Thoracic aorta (tissue), 2 donors: Measurements from ENCODE around the gene FOXI3. TPM values are rescaled to one million over a fixed set of nuclear protein-coding genes. Genes with fewer than 3 reads are reported as not detected.
A peak's percentile ranks its signal among the peaks of the same experiment; 100 is the strongest.

Experiments used
- ATAC-seq: fragments of 150-250 bp; one replicate; pipeline ENCODE4 v1.8.0; 2017; ENCODE audit warnings: low read depth; ENCODE audit not compliant: insufficient number of reproducible peaks, low FRiP score
- DNase-seq: peaks from one replicate; pipeline ENCODE4 v3.0.0-alpha.2; 2020; ENCODE audit warnings: low spot score
- H3K27ac ChIP-seq, 2 donors: fragments of 200-600 bp; sonication (generic); 1 replicate in 1 of 2; 2 replicates in 1 of 2; pipeline ENCODE4 v1.5.1; 2016; ENCODE audit warnings: mild to moderate bottlenecking in 2 of 2, moderate library complexity in 2 of 2
- H3K27me3 ChIP-seq: fragments of 200-600 bp; sonication (generic); replicated peaks from 2 replicates; pipeline ENCODE4 v1.6.0; 2016; ENCODE audit warnings: mild to moderate bottlenecking; ENCODE audit not compliant: insufficient read depth
- H3K36me3 ChIP-seq: fragments of 200-600 bp; sonication (generic); one replicate; pipeline ENCODE4 v1.5.1; 2016
- H3K4me1 ChIP-seq, 2 donors: fragments of 200-600 bp; sonication (generic); 1 replicate in 1 of 2; 2 replicates in 1 of 2; pipeline versions ENCODE4 v1.5.1 to v1.6.0; 2016; ENCODE audit warnings: low read depth in 2 of 2, mild to moderate bottlenecking in 1 of 2; ENCODE audit not compliant: control insufficient read depth in 1 of 2
- H3K4me3 ChIP-seq: fragments of 200-600 bp; sonication (generic); 2 replicates; pipeline ENCODE4 v1.5.1; 2016; ENCODE audit warnings: mild to moderate bottlenecking
- H3K9me3 ChIP-seq: fragments of 200-600 bp; sonication (generic); 2 replicates; pipeline ENCODE4 v1.5.1; 2016
- CTCF ChIP-seq: fragments of 200-600 bp; sonication (generic); IDR thresholded peaks from one replicate; pipeline ENCODE4 v1.5.1; 2019; ENCODE audit warnings: antibody characterized with exemption
- total RNA-seq, 2 donors: library from RNA; depleted of rRNA; stranded (reverse); fragments of >200 nt; gene quantifications; one replicate each; pipeline versions ENCODE4 v1.1.0 to v1.2.3, GENCODE V29; 2016

Gene FOXI3
- total RNA-seq, 2 donors from 2014 or later: not detected

GRCh38 chr2:88450925-88451810, 1.3 kb downstream of the FOXI3 start:
- Histone ChIP-seq H3K9me3 (no peaks in the 10 kb centered on the region), H3K27ac (no peak overlapping the region), H3K27me3 (peaks cover 3% of the 10 kb centered on the region), H3K4me1 (no peaks in the 10 kb centered on the region), H3K36me3 (no peaks in the 10 kb centered on the region), H3K4me3 (peak overlapping the region; percentile 23)
- DNase-seq (no peak), ATAC-seq (no peak)
- no peak for TF ChIP-seq CTCF

DNA sequence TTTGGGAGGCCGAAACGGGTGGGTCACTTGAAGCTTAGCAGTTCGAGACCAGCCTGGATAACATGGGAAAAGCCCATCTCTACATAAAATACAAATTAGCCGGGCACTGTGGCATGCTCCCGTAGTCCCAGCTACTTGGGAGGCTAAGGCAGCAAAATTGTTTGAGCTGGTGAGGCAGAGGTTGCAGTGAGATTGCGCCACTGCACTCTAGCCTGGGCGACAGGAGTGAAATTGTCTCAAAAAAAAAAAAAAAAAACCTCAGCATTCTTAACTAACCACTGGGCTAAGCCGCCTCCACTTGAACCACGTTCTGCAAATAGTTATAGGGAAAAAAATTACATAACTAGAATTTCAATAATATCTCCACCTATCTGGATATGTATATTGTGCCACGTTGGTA, 2.3 kb downstream of the FOXI3 start:
- Histone ChIP-seq H3K27ac (no peak overlapping the region), H3K4me1 (no peaks in the 10 kb centered on the region), H3K27me3 (peaks cover 3% of the 10 kb centered on the region), H3K9me3 (no peaks in the 10 kb centered on the region), H3K4me3 (no peak overlapping the region), H3K36me3 (no peaks in the 10 kb centered on the region)
- no peak for TF ChIP-seq CTCF
- DNase-seq: no peak
- no peak for ATAC-seq

DNA sequence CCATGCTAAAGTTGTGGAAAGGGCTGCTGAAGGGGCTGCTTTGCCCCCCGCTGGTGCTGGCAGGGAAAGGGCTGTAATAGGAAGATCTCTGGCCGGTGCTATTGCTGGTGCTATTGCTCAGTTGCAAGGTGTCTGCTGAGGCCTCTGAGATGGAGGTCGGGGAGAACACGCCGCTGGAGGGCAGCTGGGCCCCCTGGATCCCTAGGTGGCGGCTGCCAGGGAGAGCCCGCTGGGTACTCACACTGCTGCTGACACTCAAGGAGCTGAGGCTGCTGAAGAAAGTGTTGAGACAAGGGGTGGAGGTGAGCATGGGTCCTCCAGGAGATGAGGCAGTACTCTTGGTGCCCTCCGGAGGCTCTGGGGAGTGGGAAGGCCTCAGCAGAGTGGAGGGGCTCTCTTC, 4.2 kb downstream of the FOXI3 start:
- H3K9me3 ChIP-seq: no peaks in the 10 kb centered on the region
- no peak for TF ChIP-seq CTCF
- no peaks in the 10 kb centered on the region for H3K4me1 ChIP-seq
- H3K36me3 ChIP-seq: no peaks in the 10 kb centered on the region
- no peaks in the 10 kb centered on the region for H3K27me3 ChIP-seq
- no peak overlapping the region for H3K4me3 ChIP-seq
- ATAC-seq: no peak
- DNase-seq: no peak
- H3K27ac ChIP-seq: no peak overlapping the region

DNA sequence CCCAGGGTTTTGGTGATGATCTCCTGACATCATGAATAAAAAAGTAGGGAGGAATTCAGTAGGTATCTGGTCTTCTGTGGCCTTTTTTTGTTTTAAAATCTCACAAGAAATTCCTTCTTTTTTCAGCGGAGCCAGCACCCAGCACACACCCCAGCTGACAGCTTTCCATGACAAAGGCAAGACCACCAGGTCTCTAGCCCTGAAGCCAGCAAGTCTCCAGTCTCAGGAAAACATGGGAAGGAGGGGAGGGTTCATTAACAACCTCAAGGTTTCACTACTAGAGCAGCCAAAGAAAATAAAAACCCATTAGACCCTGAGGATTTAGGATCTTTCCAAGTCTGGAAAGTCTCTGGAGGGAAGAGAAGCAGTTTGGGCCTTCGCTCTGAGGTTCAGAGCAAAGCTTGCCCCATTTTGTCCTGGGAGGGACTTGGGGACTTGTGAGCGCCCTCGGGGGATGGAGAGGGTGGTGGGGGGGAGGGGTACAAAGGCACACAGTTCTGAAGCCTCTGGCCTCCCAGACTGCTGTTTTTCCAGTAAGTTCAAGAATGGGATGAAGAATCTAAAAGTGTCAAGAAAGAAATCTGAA, 9.0 kb downstream of the FOXI3 start:
- Histone ChIP-seq H3K27me3 (no peaks in the 10 kb centered on the region), H3K4me3 (no peak overlapping the region), H3K27ac (no peak overlapping the region), H3K4me1 (no peaks in the 10 kb centered on the region), H3K9me3 (no peaks in the 10 kb centered on the region), H3K36me3 (no peaks in the 10 kb centered on the region)
- ATAC-seq (no peak), DNase-seq (no peak)
- TF ChIP-seq CTCF: no peak

DNA sequence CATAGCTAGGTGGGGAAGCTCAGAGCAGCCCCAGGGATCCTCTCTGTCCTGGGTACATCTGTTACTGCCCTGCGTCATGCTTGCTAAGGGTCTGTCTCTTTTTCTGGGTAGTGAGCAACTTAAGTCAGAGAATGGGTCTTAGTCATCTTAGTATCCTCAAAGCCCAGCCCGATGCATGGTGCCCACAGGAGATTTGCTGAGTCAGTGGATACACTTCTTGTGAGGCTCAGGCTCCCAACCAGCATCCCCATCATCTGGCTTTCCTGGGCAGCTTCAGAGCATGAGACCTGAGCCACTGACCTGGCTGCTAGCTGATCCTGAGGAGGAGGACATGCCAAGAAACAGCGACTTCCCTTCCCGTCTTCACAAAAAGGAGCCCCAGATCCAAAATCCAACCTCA, 10.0 kb downstream of the FOXI3 start:
- no peak overlapping the region for H3K4me3 ChIP-seq
- no peaks in the 10 kb centered on the region for H3K27me3 ChIP-seq
- DNase-seq: no peak
- H3K9me3 ChIP-seq: no peaks in the 10 kb centered on the region
- no peak overlapping the region for H3K27ac ChIP-seq
- TF ChIP-seq CTCF: no peak
- no peak for ATAC-seq
- H3K4me1 ChIP-seq: no peaks in the 10 kb centered on the region
- no peaks in the 10 kb centered on the region for H3K36me3 ChIP-seq
